ENCODE measurements around the gene CREB3L2.

CREB3L2 gene

GRCh38 chr7:138024343-138024691 lies 22.4 kb upstream of the CREB3L2 start:
- TF ChIP-seq POLR2AphosphoS5 (IDR thresholded peaks at IDR 0.05; ENCODE audit: low read depth) (no peak), CTCF (IDR thresholded peaks at IDR 0.05; ENCODE audit: insufficient read depth, low read length) (no peak), SPI1 (IDR thresholded peaks at IDR 0.05; ENCODE audit: borderline replicate concordance, low read depth) (no peak)
- no peak overlapping the region for H3K4me3 ChIP-seq (replicated peaks; ENCODE audit: insufficient read depth, low read length)
- H3K27me3 ChIP-seq (ENCODE audit: insufficient read depth, poor library complexity, severe bottlenecking), result no peaks in the 10 kb centered on the region
- no peak overlapping the region for H3K27ac ChIP-seq (replicated peaks)
- no peak for DNase-seq (ENCODE audit: low read depth in 1 of 2, low spot score in 1 of 2)

- no peak for DNase-seq (ENCODE audit: low read depth in 1 of 2, low spot score in 1 of 2)
- no peaks in the 10 kb centered on the region for H3K27me3 ChIP-seq (ENCODE audit: insufficient read depth, poor library complexity, severe bottlenecking)
- no peak overlapping the region for H3K4me3 ChIP-seq (replicated peaks; ENCODE audit: insufficient read depth, low read length)
- no peak overlapping the region for H3K27ac ChIP-seq (replicated peaks)
- TF ChIP-seq CTCF (IDR thresholded peaks at IDR 0.05; ENCODE audit: insufficient read depth, low read length), result no peak
- no peak for TF ChIP-seq POLR2AphosphoS5 (IDR thresholded peaks at IDR 0.05; ENCODE audit: low read depth)
- no peak for TF ChIP-seq SPI1 (IDR thresholded peaks at IDR 0.05; ENCODE audit: borderline replicate concordance, low read depth)
- no peak for TF ChIP-seq GABPA (IDR thresholded peaks at IDR 0.05; ENCODE audit: low read depth)
- TF ChIP-seq REST (IDR thresholded peaks at IDR 0.05; ENCODE audit: insufficient replicate concordance, low read depth), result no peak
Observed at GRCh38 chr7:138023618-138024342, 21.9 kb upstream of the CREB3L2 start.

GRCh38 chr7:138021889-138022288 lies 20.0 kb upstream of the CREB3L2 start:
- DNase-seq (ENCODE audit: low read depth in 1 of 2, low spot score in 1 of 2), result no peak
- TF ChIP-seq POLR2AphosphoS5 (IDR thresholded peaks at IDR 0.05; ENCODE audit: low read depth) (no peak), CTCF (IDR thresholded peaks at IDR 0.05; ENCODE audit: insufficient read depth, low read length) (no peak), GABPA (IDR thresholded peaks at IDR 0.05; ENCODE audit: low read depth) (no peak), REST (IDR thresholded peaks at IDR 0.05; ENCODE audit: insufficient replicate concordance, low read depth) (no peak)
- H3K4me3 ChIP-seq (replicated peaks; ENCODE audit: insufficient read depth, low read length), result no peak overlapping the region
- no peak overlapping the region for H3K27ac ChIP-seq (replicated peaks)
- no peaks in the 10 kb centered on the region for H3K27me3 ChIP-seq (ENCODE audit: insufficient read depth, poor library complexity, severe bottlenecking)

- DNase-seq (ENCODE audit: low read depth in 1 of 2, low spot score in 1 of 2), result no peak
- H3K27me3 ChIP-seq (ENCODE audit: insufficient read depth, poor library complexity, severe bottlenecking), result no peaks in the 10 kb centered on the region
- H3K27ac ChIP-seq (replicated peaks), result no peak overlapping the region
- no peak for TF ChIP-seq REST (IDR thresholded peaks at IDR 0.05; ENCODE audit: insufficient replicate concordance, low read depth)
- TF ChIP-seq SPI1 (IDR thresholded peaks at IDR 0.05; ENCODE audit: borderline replicate concordance, low read depth), result no peak
- no peak for TF ChIP-seq CTCF (IDR thresholded peaks at IDR 0.05; ENCODE audit: insufficient read depth, low read length)
- TF ChIP-seq POLR2AphosphoS5 (IDR thresholded peaks at IDR 0.05; ENCODE audit: low read depth), result no peak
- no peak for TF ChIP-seq GABPA (IDR thresholded peaks at IDR 0.05; ENCODE audit: low read depth)
- no peak overlapping the region for H3K4me3 ChIP-seq (replicated peaks; ENCODE audit: insufficient read depth, low read length)
Observed at GRCh38 chr7:138017992-138018391, 16.1 kb upstream of the CREB3L2 start.

Measured in HL-60 (cell line).